H1 (cell line): ENCODE results near the gene CTIF. TPM values are rescaled to one million over a fixed set of nuclear protein-coding genes. Genes with fewer than 3 reads are reported as not detected.

Experiments used
- CTCF ChIA-PET: fragments of 300-600 bp; sonication (Branson Sonifier 250); formaldehyde crosslinking; loops from one replicate; lab custom pipeline; 2021; ENCODE audit not compliant: partially characterized antibody; lab: Charles Lee
- POLR2A ChIA-PET: fragments of 300-600 bp; sonication (Branson Sonifier 250); formaldehyde crosslinking; loops from one replicate; lab custom pipeline; 2021; ENCODE audit warnings: inconsistent platforms; ENCODE audit not compliant: partially characterized antibody; lab: Charles Lee
- DNase-seq, 2 experiments: peaks; one replicate each; pipeline versions ENCODE4 v3.0.0 to v3.0.0-alpha.2; 2010 to 2022; ENCODE audit warnings: low spot score in 2 of 2, low read depth in 1 of 2, mixed read lengths in 1 of 2
- FAIRE-seq: peaks from 2 replicates; lab custom pipeline; 2011; peaks lifted over from hg19 to GRCh38; lab: Jason Lieb, UNC
- H2AFZ ChIP-seq: 2 replicates; pipeline ENCODE4 v1.8.1; 2012; ENCODE audit warnings: low read length, inconsistent platforms
- H2AK5ac ChIP-seq: 2 replicates; pipeline ENCODE4 v1.6.1; 2013; ENCODE audit warnings: low read depth, low read length
- H2BK120ac ChIP-seq: replicated peaks from 2 replicates; pipeline ENCODE3; 2013; ENCODE audit warnings: low read depth, low read length, inconsistent platforms
- H2BK12ac ChIP-seq: 2 replicates; pipeline ENCODE4 v1.6.1; 2013; ENCODE audit warnings: low read depth, low read length
- H2BK15ac ChIP-seq: 2 replicates; pipeline ENCODE4 v1.6.1; 2013; ENCODE audit warnings: low read length
- H2BK20ac ChIP-seq: 2 replicates; pipeline ENCODE4 v1.6.1; 2013; ENCODE audit warnings: low read length
- H2BK5ac ChIP-seq: 2 replicates; pipeline ENCODE4 v1.6.1; 2013; ENCODE audit warnings: low read depth, low read length
- H3K14ac ChIP-seq: 2 replicates; pipeline ENCODE4 v1.6.1; 2013; ENCODE audit warnings: inconsistent platforms; ENCODE audit not compliant: insufficient read length
- H3K18ac ChIP-seq: 2 replicates; pipeline ENCODE4 v1.6.1; 2013; ENCODE audit warnings: low read length; ENCODE audit errors: extremely low read depth
- H3K23ac ChIP-seq: 2 replicates; pipeline ENCODE4 v1.6.1; 2013; ENCODE audit warnings: inconsistent platforms; ENCODE audit not compliant: insufficient read length
- H3K23me2 ChIP-seq: 2 replicates; pipeline ENCODE4 v1.6.1; 2013; ENCODE audit warnings: low read depth, low read length
- H3K27ac ChIP-seq: 2 replicates; pipeline ENCODE4 v1.6.1; 2011; ENCODE audit warnings: low read depth, low read length, inconsistent platforms
- H3K27me3 ChIP-seq, 4 experiments: replicated peaks in 1 of 4; 1 replicate in 1 of 4; 2 replicates in 3 of 4; pipeline versions ENCODE4 v1.6.1 to v1.8.1; 2011 to 2013; ENCODE audit warnings: low read length in 3 of 4, mild to moderate bottlenecking in 3 of 4, inconsistent platforms in 2 of 4, mixed read lengths in 2 of 4, moderate library complexity in 1 of 4; ENCODE audit not compliant: control insufficient read depth in 3 of 4, insufficient read depth in 3 of 4; ENCODE audit errors: extremely low read depth in 1 of 4
- H3K36me3 ChIP-seq, 4 experiments: 2 replicates each; pipeline versions ENCODE4 v1.6.1 to v1.8.1; 2011 to 2013; ENCODE audit warnings: mild to moderate bottlenecking in 4 of 4, low read length in 3 of 4, moderate library complexity in 2 of 4, control low read depth in 1 of 4, inconsistent platforms in 1 of 4; ENCODE audit not compliant: insufficient read depth in 4 of 4, control insufficient read depth in 2 of 4
- H3K4ac ChIP-seq: replicated peaks from 2 replicates; pipeline ENCODE3; 2013; ENCODE audit warnings: low read length, low read depth, mixed read lengths, inconsistent platforms; ENCODE audit not compliant: insufficient read length
- H3K4me1 ChIP-seq, 4 experiments: replicated peaks in 1 of 4; 1 replicate in 1 of 4; 2 replicates in 3 of 4; pipeline versions ENCODE4 v1.6.1 to v1.8.1; 2011 to 2013; ENCODE audit warnings: low read length in 3 of 4, inconsistent platforms in 2 of 4, mixed read lengths in 1 of 4; ENCODE audit not compliant: insufficient read depth in 4 of 4, control insufficient read depth in 3 of 4
- H3K4me2 ChIP-seq, 2 experiments: 2 replicates each; pipeline versions ENCODE4 v1.6.1 to v1.8.1; 2011 to 2013; ENCODE audit warnings: low read depth in 2 of 2, low read length in 2 of 2, control low read depth in 1 of 2, inconsistent platforms in 1 of 2, mild to moderate bottlenecking in 1 of 2; ENCODE audit not compliant: insufficient read depth in 1 of 2
- H3K4me3 ChIP-seq, 4 experiments: fragments of 200-600, 300-600 bp in 1 of 4; sonication (generic), shearing (Covaris generic), sonication (Bioruptor Twin) in 1 of 4; 2 replicates each; pipeline versions ENCODE4 v1.5.1 to v1.8.1; 2011 to 2016; ENCODE audit warnings: low read length in 4 of 4, low read depth in 3 of 4, control low read depth in 2 of 4, inconsistent platforms in 2 of 4, mild to moderate bottlenecking in 2 of 4, mixed read lengths in 1 of 4, moderate library complexity in 1 of 4; ENCODE audit not compliant: insufficient read depth in 2 of 4; ENCODE audit errors: extremely low read depth in 1 of 4
- H3K56ac ChIP-seq: replicated peaks from 2 replicates; pipeline ENCODE3; 2013; ENCODE audit warnings: low read depth, mild to moderate bottlenecking, mixed read lengths, low read length, inconsistent platforms; ENCODE audit not compliant: insufficient read length
- H3K79me1 ChIP-seq: 2 replicates; pipeline ENCODE4 v1.6.1; 2013; ENCODE audit warnings: low read depth, low read length, control low read depth
- H3K79me2 ChIP-seq, 2 experiments: 2 replicates each; pipeline versions ENCODE4 v1.6.1 to v1.8.1; 2012 to 2013; ENCODE audit warnings: low read length in 2 of 2, mild to moderate bottlenecking in 2 of 2, inconsistent platforms in 1 of 2; ENCODE audit not compliant: insufficient read depth in 2 of 2, control insufficient read depth in 1 of 2
- H3K9ac ChIP-seq, 4 experiments: replicated peaks in 1 of 4; 1 replicate in 1 of 4; 2 replicates in 3 of 4; pipeline versions ENCODE4 v1.6.1 to v1.8.1; 2011 to 2013; ENCODE audit warnings: low read depth in 3 of 4, low read length in 3 of 4, control low read depth in 2 of 4, mild to moderate bottlenecking in 2 of 4, moderate library complexity in 2 of 4, inconsistent platforms in 1 of 4; ENCODE audit errors: extremely low read depth in 1 of 4
- H3K9me3 ChIP-seq, 2 experiments: 2 replicates each; pipeline versions ENCODE4 v1.6.1 to v1.8.1; 2012 to 2013; ENCODE audit warnings: mild to moderate bottlenecking in 2 of 2, moderate library complexity in 2 of 2, control low read depth in 1 of 2, inconsistent platforms in 1 of 2, low read depth in 1 of 2, low read length in 1 of 2, mixed read lengths in 1 of 2; ENCODE audit not compliant: insufficient read depth in 2 of 2
- H4K20me1 ChIP-seq, 2 experiments: replicated peaks in 1 of 2; 2 replicates each; pipeline versions ENCODE3 to v1.8.1; 2011 to 2013; ENCODE audit warnings: inconsistent platforms in 2 of 2, low read length in 2 of 2, mild to moderate bottlenecking in 1 of 2; ENCODE audit not compliant: insufficient read depth in 2 of 2, control insufficient read depth in 1 of 2
- H4K5ac ChIP-seq: 2 replicates; pipeline ENCODE4 v1.6.1; 2013; ENCODE audit warnings: low read length, low read depth, mixed read lengths, inconsistent platforms; ENCODE audit not compliant: insufficient read length
- H4K8ac ChIP-seq: 2 replicates; pipeline ENCODE4 v1.8.0; 2013; ENCODE audit warnings: mild to moderate bottlenecking, moderate library complexity, low read length, inconsistent platforms; ENCODE audit not compliant: insufficient read depth; ENCODE audit errors: extremely low read depth
- H4K91ac ChIP-seq: replicated peaks from 2 replicates; pipeline ENCODE3; 2013; ENCODE audit warnings: low read length, mixed read lengths, inconsistent platforms; ENCODE audit not compliant: insufficient read length
- BRCA1 ChIP-seq: IDR thresholded peaks from 2 replicates; pipeline ENCODE4 v1.6.1; 2012; ENCODE audit warnings: low read depth, low read length, improper control_type of control experiment
- HDAC2 ChIP-seq, 2 experiments: fragments of 300-600 bp in 1 of 2; sonication (generic) in 1 of 2; IDR thresholded peaks; 2 replicates each; pipeline ENCODE4 v1.6.1; 2011 to 2012; ENCODE audit warnings: low read depth in 2 of 2, low read length in 2 of 2, mild to moderate bottlenecking in 2 of 2, moderate library complexity in 2 of 2, borderline replicate concordance in 1 of 2, inconsistent platforms in 1 of 2
- KDM1A ChIP-seq: fragments of 200-600, 300-600 bp; sonication (generic); IDR thresholded peaks from 2 replicates; pipeline ENCODE4 v1.7.1; 2016; ENCODE audit warnings: mild to moderate bottlenecking, low read length, borderline replicate concordance
- POLR2A ChIP-seq, 2 experiments: IDR thresholded peaks; 1 replicate in 1 of 2; 2 replicates in 1 of 2; pipeline ENCODE4 v1.6.1; 2011; ENCODE audit warnings: low read depth in 2 of 2, low read length in 2 of 2, mild to moderate bottlenecking in 2 of 2; ENCODE audit errors: control extremely low read depth in 1 of 2
- POLR2AphosphoS5 ChIP-seq: IDR thresholded peaks from 2 replicates; pipeline ENCODE4 v1.6.1; 2011; ENCODE audit warnings: low read depth, low read length
- RAD21 ChIP-seq, 2 experiments: IDR thresholded peaks in 1 of 2; conservative IDR thresholded peaks in 1 of 2; 2 replicates each; pipeline ENCODE4 v1.6.1; 2011; ENCODE audit warnings: low read depth in 2 of 2, low read length in 2 of 2, improper control_type of control experiment in 1 of 2, inconsistent platforms in 1 of 2, mild to moderate bottlenecking in 1 of 2, moderate library complexity in 1 of 2
- RBBP5 ChIP-seq: IDR thresholded peaks from 2 replicates; pipeline ENCODE4 v1.7.1; 2012; ENCODE audit warnings: low read depth, mild to moderate bottlenecking, inconsistent platforms, low read length, moderate library complexity, borderline replicate concordance
- RFX5 ChIP-seq: IDR thresholded peaks from 2 replicates; pipeline ENCODE4 v1.6.1; 2011; ENCODE audit warnings: low read depth, low read length, improper control_type of control experiment, borderline replicate concordance
- SUZ12 ChIP-seq: fragments of 200-600 bp; sonication (generic); IDR thresholded peaks from 2 replicates; pipeline ENCODE4 v1.6.1; 2012; ENCODE audit warnings: mild to moderate bottlenecking, inconsistent platforms, low read length, moderate library complexity, mixed read lengths
- TEAD4 ChIP-seq: IDR thresholded peaks from 2 replicates; pipeline ENCODE4 v1.6.1; 2012; ENCODE audit warnings: low read depth, low read length, inconsistent platforms, mixed read lengths
- WGBS, 2 experiments: shearing (Covaris generic) in 1 of 2; methylation state at CpG; one replicate each; pipeline versions ENCODE4 v1.1.6 to v1.1.7; 2013 to 2015; ENCODE audit warnings: low lambda C conversion rate in 2 of 2, mixed read lengths in 2 of 2, inconsistent platforms in 1 of 2, low coverage in 1 of 2, missing lambda C conversion rate in 1 of 2; ENCODE audit not compliant: insufficient replicate concordance in 2 of 2, insufficient coverage in 1 of 2, insufficient read length in 1 of 2; ENCODE audit errors: extremely low coverage in 1 of 2, missing lambda C conversion rate in 1 of 2; 5-methylcytosine and 5-hydroxymethylcytosine counted together
- polyA plus RNA-seq, 7 experiments: library from polyadenylated mRNA; depleted of rRNA in 3 of 7; stranded (reverse) in 5 of 7; unstranded in 2 of 7; fragments of >200 nt in 5 of 7; fragments of 200-250 nt in 2 of 7; gene quantifications; 1 replicate in 5 of 7; 2 replicates in 1 of 7; 4 replicates in 1 of 7; pipeline versions ENCODE4 v1.2.1 to v1.2.3, GENCODE V29; 2011 to 2013; ENCODE audit warnings: missing spikeins in 2 of 7, mixed read lengths in 2 of 7
- total RNA-seq: library from RNA; stranded (reverse); fragmentation: NEBNext Ultra II Directional; extraction: Animal tissue kit (Norgen Biotek cat#: 25700); gene quantifications from 2 replicates; pipeline ENCODE4 v1.2.1, GENCODE V29; 2021
- TF ChIP-seq, protein P1 (sequence below): IDR thresholded peaks from 2 replicates; pipeline ENCODE4 v1.6.1; 2012; ENCODE audit warnings: inconsistent platforms

Gene CTIF
- total and polyA plus RNA-seq, 2 of the 8 experiments (the other 6 are each of a cell fraction or from before 2014, with no cell fraction given): 9.0 to 17.8 TPM

- H3K36me3 ChIP-seq: no peaks in the 10 kb centered on the region
- no peaks in the 10 kb centered on the region for H4K20me1 ChIP-seq
- H4K91ac ChIP-seq: peak overlapping the region; percentile 92
- no peak overlapping the region for H2BK15ac ChIP-seq
- DNase-seq (no peak), FAIRE-seq (no peak)
- no peak overlapping the region for H3K27ac ChIP-seq
- H3K23ac ChIP-seq: no peak overlapping the region
- peak overlapping the region; percentile 86 for H3K4ac ChIP-seq
- 0 out of 2 replicates have a peak overlapping the region, but pooled peaks have one; percentile 86 for H2BK20ac ChIP-seq
- POLR2A ChIA-PET: interaction anchor here (1.5 kb wide), 1 partner anchor 9 kb away, joined by 3 read pairs; no protein-coding TSS in a partner anchor
- H2BK5ac ChIP-seq: peak overlapping the region; percentile 90
- H3K18ac ChIP-seq: peak overlapping the region; percentile 51; the same call in 1 of the 2 replicates
- H3K23me2 ChIP-seq: peaks cover 6% of the 10 kb centered on the region; the same call in 1 of the 2 replicates
- no peak overlapping the region for H2AFZ ChIP-seq
- no peak overlapping the region for H3K9ac ChIP-seq
- peak overlapping the region; percentile 7 for H4K5ac ChIP-seq
- no peak overlapping the region for H3K14ac ChIP-seq
- 97% methylated on average over 9 of the region's 13 CpGs; no CpG with 5 or more reads in 1 of the 2 experiments for WGBS, 2 experiments
- CTCF ChIA-PET: interaction anchor here (0.6 to 2.4 kb wide), 9 partner anchors 11 to 314 kb away, joined by 3 to 9 read pairs (median 4); no protein-coding TSS in a partner anchor
- H2AK5ac ChIP-seq: peak overlapping the region; percentile 26; the same call in 1 of the 2 replicates
- no peaks in the 10 kb centered on the region for H3K27me3 ChIP-seq
- H2BK120ac ChIP-seq: peak overlapping the region; percentile 84
- H2BK12ac ChIP-seq: peak overlapping the region; percentile 85; the same call in 1 of the 2 replicates
- no peaks in the 10 kb centered on the region for H3K9me3 ChIP-seq
- no peak overlapping the region for H3K4me3 ChIP-seq
- H4K8ac ChIP-seq: no peak overlapping the region; the same call in none of the 2 replicates
- no peak overlapping the region for H3K56ac ChIP-seq
- H3K4me1 ChIP-seq: peaks cover 0 to 20% (median 10%) of the 10 kb centered on the region in 4 experiments; a peak in 6 of 7 replicates
- H3K79me2 ChIP-seq: no peaks in the 10 kb centered on the region
- H3K4me2 ChIP-seq: no peak overlapping the region
- H3K79me1 ChIP-seq: no peaks in the 10 kb centered on the region
- TF ChIP-seq, protein P1, sequence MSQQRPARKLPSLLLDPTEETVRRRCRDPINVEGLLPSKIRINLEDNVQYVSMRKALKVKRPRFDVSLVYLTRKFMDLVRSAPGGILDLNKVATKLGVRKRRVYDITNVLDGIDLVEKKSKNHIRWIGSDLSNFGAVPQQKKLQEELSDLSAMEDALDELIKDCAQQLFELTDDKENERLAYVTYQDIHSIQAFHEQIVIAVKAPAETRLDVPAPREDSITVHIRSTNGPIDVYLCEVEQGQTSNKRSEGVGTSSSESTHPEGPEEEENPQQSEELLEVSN: no peak
- TF ChIP-seq RAD21 (IDR thresholded peaks at IDR 0.05 in 1 of 2, conservative IDR thresholded peaks at IDR 0.05 in 1 of 2; ENCODE audit: low read depth in 2 of 2, low read length in 2 of 2) (no peak), HDAC2 (IDR thresholded peaks at IDR 0.05; ENCODE audit: borderline replicate concordance in 1 of 2, low read depth in 2 of 2, low read length in 2 of 2) (no peak), SUZ12 (no peak), KDM1A (no peak), POLR2AphosphoS5 (no peak), TEAD4 (no peak), POLR2A (IDR thresholded peaks at IDR 0.05; ENCODE audit: control extremely low read depth in 1 of 2, low read depth in 2 of 2, low read length in 2 of 2) (no peak), RBBP5 (no peak), BRCA1 (no peak), RFX5 (no peak)
Observed at GRCh38 chr18:48848641-48849143, 309.9 kb downstream of the CTIF start.
